HG02623 (cell line): ENCODE measurements around the gene SLC38A6.
A peak's percentile ranks its signal among the peaks of the same experiment; 100 is the strongest.

Experiments used
- ATAC-seq: cut with Tn5 transposase; IDR thresholded peaks from one replicate; pipeline ENCODE4 v1.9.1; 2021; ENCODE audit warnings: moderate library complexity; ENCODE audit not compliant: unreplicated experiment

SLC38A6 gene

GRCh38 chr14:60975551-60975950 is 5.5 kb upstream of the SLC38A6 start:
- ATAC-seq = no peak

GRCh38 chr14:60977847-60978246 is 3.2 kb upstream of the SLC38A6 start:
- ATAC-seq = no peak

- ATAC-seq = no peak
Measured at GRCh38 chr14:60981633-60982455, 799 bp downstream of the SLC38A6 start.

GRCh38 chr14:60984196-60984595 is 3.2 kb downstream of the SLC38A6 start:
- ATAC-seq = no peak

GRCh38 chr14:60986500-60986899 is 5.5 kb downstream of the SLC38A6 start:
- ATAC-seq = no peak

- no peak for ATAC-seq
Measured at GRCh38 chr14:60989599-60989998, 8.6 kb downstream of the SLC38A6 start.

GRCh38 chr14:60998617-60999016 is 17.6 kb downstream of the SLC38A6 start:
- ATAC-seq = no peak

- ATAC-seq = no peak
Measured at GRCh38 chr14:60999536-60999935, 18.5 kb downstream of the SLC38A6 start.

- ATAC-seq = no peak
Measured at GRCh38 chr14:61003571-61003970, 22.5 kb downstream of the SLC38A6 start.

- ATAC-seq = no peak
Measured at GRCh38 chr14:61019537-61019936, 38.5 kb downstream of the SLC38A6 start.

- ATAC-seq = peak; percentile 64
Measured at GRCh38 chr14:61025251-61026223, 44.5 kb downstream of the SLC38A6 start.

GRCh38 chr14:61026526-61026925 is 45.5 kb downstream of the SLC38A6 start:
- ATAC-seq = no peak

- ATAC-seq = no peak
Measured at GRCh38 chr14:61031026-61031425, 50.0 kb downstream of the SLC38A6 start.

GRCh38 chr14:61033054-61033453 is 52.0 kb downstream of the SLC38A6 start:
- ATAC-seq = no peak

GRCh38 chr14:61033855-61034254 is 52.8 kb downstream of the SLC38A6 start:
- ATAC-seq = no peak

- ATAC-seq = peak; percentile 89
Measured at GRCh38 chr14:61034416-61035120, 53.5 kb downstream of the SLC38A6 start.

GRCh38 chr14:61037215-61037614 is 56.2 kb downstream of the SLC38A6 start:
- ATAC-seq = no peak

GRCh38 chr14:61041704-61042103 is 60.7 kb downstream of the SLC38A6 start:
- no peak for ATAC-seq

GRCh38 chr14:61042220-61042619 is 61.2 kb downstream of the SLC38A6 start:
- no peak for ATAC-seq

- no peak for ATAC-seq
Measured at GRCh38 chr14:61043506-61043905, 62.5 kb downstream of the SLC38A6 start.

- no peak for ATAC-seq
Measured at GRCh38 chr14:61047021-61047420, 66.0 kb downstream of the SLC38A6 start.
